Stimulated activated CD4-positive, alpha-beta T cell treated with anti-CD3 and anti-CD28 coated beads, Interleukin-2, amount 100 ng/mL, for 24 hours (primary cell): ENCODE measurements around the gene FANCD2OS.
"Not testable (repeated sequence)": the region's sequence is repeated elsewhere in the genome, so short reads cannot be mapped to it uniquely, and the experiment has no call there.

ENCODE experiments used
- DNase-seq, 2 donors: peaks; one replicate each; pipeline ENCODE4 v3.0.0-alpha.2; 2020

The FANCD2OS gene

GRCh38 chr3:10108091-10108490 lies at the start of gene FANCD2OS:
Gene FANCD2OS (minus strand): TSS chr3:10108255. CDS start chr3:10104774, 3,481 bp downstream.
- no peak for DNase-seq

GRCh38 chr3:10157031-10157430 lies 49.0 kb upstream of the FANCD2OS start:
- no peak for DNase-seq

- no peak for DNase-seq
These were observed 47.6 kb upstream of the FANCD2OS start for GRCh38 chr3:10155658-10156057.

- no peak for DNase-seq
These were observed 47.0 kb upstream of the FANCD2OS start for GRCh38 chr3:10155123-10155472.

- DNase-seq = no peak
These were observed 46.5 kb upstream of the FANCD2OS start for GRCh38 chr3:10154335-10155122.

- no peak for DNase-seq
These were observed 42.9 kb upstream of the FANCD2OS start for GRCh38 chr3:10150987-10151386.

GRCh38 chr3:10149226-10149625 lies 41.2 kb upstream of the FANCD2OS start:
- no peak for DNase-seq

- DNase-seq = no peak
These were observed 37.6 kb upstream of the FANCD2OS start for GRCh38 chr3:10145685-10146084.

- DNase-seq = peak; percentile 24 to 26
These were observed 34.9 kb upstream of the FANCD2OS start for GRCh38 chr3:10142707-10143560.

- no peak for DNase-seq
These were observed 33.0 kb upstream of the FANCD2OS start for GRCh38 chr3:10140996-10141546.

GRCh38 chr3:10137178-10137577 lies 29.1 kb upstream of the FANCD2OS start:
- no peak for DNase-seq

- DNase-seq = no peak
These were observed 28.5 kb upstream of the FANCD2OS start for GRCh38 chr3:10136426-10137005.

GRCh38 chr3:10135872-10136271 lies 27.8 kb upstream of the FANCD2OS start:
- DNase-seq = not testable (repeated sequence)

- DNase-seq = no peak
These were observed 14.7 kb upstream of the FANCD2OS start for GRCh38 chr3:10122724-10123123.

- no peak for DNase-seq
These were observed 13.0 kb upstream of the FANCD2OS start for GRCh38 chr3:10121064-10121463.

GRCh38 chr3:10119376-10119775 lies 11.3 kb upstream of the FANCD2OS start:
- no peak for DNase-seq

GRCh38 chr3:10116928-10117327 lies 8.9 kb upstream of the FANCD2OS start:
- DNase-seq = no peak

- peak in 1 of 2 donors; percentile 28 for DNase-seq
These were observed 8.0 kb upstream of the FANCD2OS start for GRCh38 chr3:10116138-10116460.

GRCh38 chr3:10115326-10116137 lies 7.5 kb upstream of the FANCD2OS start, which contains the start of gene BRK1:
Gene BRK1 (plus strand): TSS chr3:10115675. CDS start chr3:10115702, 27 bp downstream.
- peak; percentile 93 to 95 for DNase-seq

GRCh38 chr3:10106919-10107318 lies 1.1 kb downstream of the FANCD2OS start:
- no peak for DNase-seq

- DNase-seq = no peak
These were observed 9.0 kb downstream of the FANCD2OS start for GRCh38 chr3:10099041-10099440.

GRCh38 chr3:10093678-10094077 lies 14.4 kb downstream of the FANCD2OS start:
- no peak for DNase-seq
